ENCODE measurements around the gene AOC1.
"Not testable (repeated sequence)": the region's sequence is repeated elsewhere in the genome, so short reads cannot be mapped to it uniquely, and the experiment has no call there.

Gene AOC1, protein sequence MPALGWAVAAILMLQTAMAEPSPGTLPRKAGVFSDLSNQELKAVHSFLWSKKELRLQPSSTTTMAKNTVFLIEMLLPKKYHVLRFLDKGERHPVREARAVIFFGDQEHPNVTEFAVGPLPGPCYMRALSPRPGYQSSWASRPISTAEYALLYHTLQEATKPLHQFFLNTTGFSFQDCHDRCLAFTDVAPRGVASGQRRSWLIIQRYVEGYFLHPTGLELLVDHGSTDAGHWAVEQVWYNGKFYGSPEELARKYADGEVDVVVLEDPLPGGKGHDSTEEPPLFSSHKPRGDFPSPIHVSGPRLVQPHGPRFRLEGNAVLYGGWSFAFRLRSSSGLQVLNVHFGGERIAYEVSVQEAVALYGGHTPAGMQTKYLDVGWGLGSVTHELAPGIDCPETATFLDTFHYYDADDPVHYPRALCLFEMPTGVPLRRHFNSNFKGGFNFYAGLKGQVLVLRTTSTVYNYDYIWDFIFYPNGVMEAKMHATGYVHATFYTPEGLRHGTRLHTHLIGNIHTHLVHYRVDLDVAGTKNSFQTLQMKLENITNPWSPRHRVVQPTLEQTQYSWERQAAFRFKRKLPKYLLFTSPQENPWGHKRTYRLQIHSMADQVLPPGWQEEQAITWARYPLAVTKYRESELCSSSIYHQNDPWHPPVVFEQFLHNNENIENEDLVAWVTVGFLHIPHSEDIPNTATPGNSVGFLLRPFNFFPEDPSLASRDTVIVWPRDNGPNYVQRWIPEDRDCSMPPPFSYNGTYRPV

GRCh38 chr7:150852371-150852905 lies at the start of gene AOC1:
AOC1 (plus strand) TSS chr7:150852517; CDS start chr7:150856471, 3,954 bp downstream.
- H3K27ac ChIP-seq, result no peak within 1 kb of the TSS
- TF ChIP-seq ZFX (IDR thresholded peaks at IDR 0.05; ENCODE audit: borderline replicate concordance), result no peak
- TF ChIP-seq, protein P1, sequence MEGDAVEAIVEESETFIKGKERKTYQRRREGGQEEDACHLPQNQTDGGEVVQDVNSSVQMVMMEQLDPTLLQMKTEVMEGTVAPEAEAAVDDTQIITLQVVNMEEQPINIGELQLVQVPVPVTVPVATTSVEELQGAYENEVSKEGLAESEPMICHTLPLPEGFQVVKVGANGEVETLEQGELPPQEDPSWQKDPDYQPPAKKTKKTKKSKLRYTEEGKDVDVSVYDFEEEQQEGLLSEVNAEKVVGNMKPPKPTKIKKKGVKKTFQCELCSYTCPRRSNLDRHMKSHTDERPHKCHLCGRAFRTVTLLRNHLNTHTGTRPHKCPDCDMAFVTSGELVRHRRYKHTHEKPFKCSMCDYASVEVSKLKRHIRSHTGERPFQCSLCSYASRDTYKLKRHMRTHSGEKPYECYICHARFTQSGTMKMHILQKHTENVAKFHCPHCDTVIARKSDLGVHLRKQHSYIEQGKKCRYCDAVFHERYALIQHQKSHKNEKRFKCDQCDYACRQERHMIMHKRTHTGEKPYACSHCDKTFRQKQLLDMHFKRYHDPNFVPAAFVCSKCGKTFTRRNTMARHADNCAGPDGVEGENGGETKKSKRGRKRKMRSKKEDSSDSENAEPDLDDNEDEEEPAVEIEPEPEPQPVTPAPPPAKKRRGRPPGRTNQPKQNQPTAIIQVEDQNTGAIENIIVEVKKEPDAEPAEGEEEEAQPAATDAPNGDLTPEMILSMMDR (IDR thresholded peaks at IDR 0.05), result no peak

GRCh38 chr7:150803161-150803860 lies 49.0 kb upstream of the AOC1 start:
- no peak for TF ChIP-seq ZFX (IDR thresholded peaks at IDR 0.05; ENCODE audit: borderline replicate concordance)
- TF ChIP-seq, protein P1 (IDR thresholded peaks at IDR 0.05), result no peak
- H3K27ac ChIP-seq, result no peak overlapping the region

GRCh38 chr7:150804802-150805201 lies 47.5 kb upstream of the AOC1 start:
- TF ChIP-seq ZFX (IDR thresholded peaks at IDR 0.05; ENCODE audit: borderline replicate concordance), result no peak
- TF ChIP-seq, protein P1 (IDR thresholded peaks at IDR 0.05), result no peak
- no peak overlapping the region for H3K27ac ChIP-seq

- H3K27ac ChIP-seq, result no peak overlapping the region
- TF ChIP-seq ZFX (IDR thresholded peaks at IDR 0.05; ENCODE audit: borderline replicate concordance), result no peak
Measured at GRCh38 chr7:150805864-150806263, 46.5 kb upstream of the AOC1 start.

- TF ChIP-seq ZFX (IDR thresholded peaks at IDR 0.05; ENCODE audit: borderline replicate concordance), result no peak
- TF ChIP-seq, protein P1 (IDR thresholded peaks at IDR 0.05), result no peak
- H3K27ac ChIP-seq, result no peak overlapping the region
Measured at GRCh38 chr7:150806454-150806853, 45.9 kb upstream of the AOC1 start.

DNA sequence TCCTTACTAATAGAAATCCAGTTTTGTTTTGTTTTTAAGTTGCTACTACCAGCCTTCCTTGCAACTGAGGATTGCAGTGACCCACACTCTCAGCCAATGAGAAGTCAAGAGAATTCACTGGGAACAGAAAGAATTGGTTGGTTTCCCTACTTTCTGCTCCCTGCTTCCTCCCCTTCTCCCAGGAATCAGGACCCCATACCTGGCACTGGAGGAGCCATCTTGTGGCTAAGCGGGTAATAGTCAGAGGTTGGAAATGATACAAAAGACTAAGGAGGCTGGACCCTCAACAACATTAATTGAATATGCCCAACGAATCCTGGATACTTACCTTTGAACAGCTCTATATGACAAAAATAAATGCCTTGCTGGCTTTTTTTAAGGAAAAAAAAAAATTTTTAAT lies 45.5 kb upstream of the AOC1 start:
- no peak for TF ChIP-seq ZFX (IDR thresholded peaks at IDR 0.05; ENCODE audit: borderline replicate concordance)
- TF ChIP-seq, protein P1 (IDR thresholded peaks at IDR 0.05), result 0 out of 2 replicates have a peak, but pooled peaks have one; percentile 9
- H3K27ac ChIP-seq, result no peak overlapping the region

GRCh38 chr7:150807616-150808438 lies 44.5 kb upstream of the AOC1 start:
- H3K27ac ChIP-seq, result not testable (repeated sequence)

Measured in 22Rv1 (cell line).